Tongue (tissue), 2 donors: ENCODE results near the gene ZNF334. TPM values are rescaled to one million over a fixed set of nuclear protein-coding genes. Genes with fewer than 3 reads are reported as not detected.
A peak's percentile ranks its signal among the peaks of the same experiment; 100 is the strongest.

Experiments
- DNase-seq: peaks from one replicate; pipeline ENCODE4 v3.0.0-alpha.2; 2015
- total RNA-seq: library from RNA; depleted of rRNA; stranded (reverse); fragments of >200 nt; gene quantifications from one replicate; pipeline ENCODE4 v1.2.3, GENCODE V29; 2014

The ZNF334 gene
- total RNA-seq, 1 donor from 2014 or later = 6.7 TPM

DNA sequence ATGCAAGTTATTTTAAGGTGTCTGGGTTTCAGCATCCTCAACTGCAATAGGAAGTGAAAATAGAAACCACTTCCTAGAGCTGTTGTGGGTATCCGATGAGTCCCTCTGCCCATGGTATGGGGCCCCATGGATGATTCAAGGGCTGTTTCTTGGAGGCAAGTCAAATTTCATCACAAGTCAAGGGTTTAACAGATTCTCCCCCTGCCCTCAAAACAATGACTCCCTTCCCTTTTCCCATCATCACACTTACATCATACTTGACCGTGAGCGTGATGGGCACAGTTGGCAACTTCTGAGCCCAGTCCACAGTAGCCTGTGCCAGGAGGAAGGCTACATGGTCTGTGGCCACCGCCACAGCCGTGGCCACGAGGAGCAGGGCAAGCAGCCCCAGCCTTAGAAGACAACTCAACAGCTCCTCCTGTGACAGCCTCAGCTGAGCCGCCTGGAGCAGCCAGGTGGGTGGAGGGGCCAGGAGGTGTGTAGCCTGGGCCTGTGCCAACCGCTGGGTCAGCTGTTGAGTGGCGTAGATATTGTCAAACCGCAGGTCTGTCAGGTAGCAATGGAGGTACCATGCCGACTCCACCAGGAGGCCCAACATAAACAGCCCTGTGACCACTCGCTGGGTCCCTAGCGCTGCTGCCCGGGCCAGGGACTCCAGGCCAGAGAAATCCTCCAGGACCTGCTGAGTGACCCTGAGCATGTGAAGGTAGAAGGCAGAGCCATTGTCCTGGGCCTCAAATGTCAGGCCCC lies 31.9 kb upstream of the ZNF334 start:
- no peak for DNase-seq

DNA sequence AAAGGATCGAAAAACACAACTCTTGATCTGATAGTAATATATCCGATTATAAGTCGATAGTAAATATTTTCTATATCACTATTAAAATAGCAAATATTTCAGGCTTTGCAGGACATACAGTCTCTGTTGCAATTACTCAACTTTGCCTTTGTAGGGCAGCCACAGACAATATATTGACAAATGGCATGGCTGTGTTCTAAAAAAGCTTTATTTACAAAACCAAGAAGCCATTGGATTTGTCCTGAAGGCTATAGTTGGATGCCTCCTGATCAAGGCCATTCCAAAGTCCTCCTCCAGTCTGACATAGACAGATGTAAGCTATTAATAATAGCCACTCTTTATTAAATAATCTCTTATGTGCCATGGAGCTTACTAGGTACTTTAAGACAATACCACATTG lies 31.2 kb upstream of the ZNF334 start:
- no peak for DNase-seq

DNA sequence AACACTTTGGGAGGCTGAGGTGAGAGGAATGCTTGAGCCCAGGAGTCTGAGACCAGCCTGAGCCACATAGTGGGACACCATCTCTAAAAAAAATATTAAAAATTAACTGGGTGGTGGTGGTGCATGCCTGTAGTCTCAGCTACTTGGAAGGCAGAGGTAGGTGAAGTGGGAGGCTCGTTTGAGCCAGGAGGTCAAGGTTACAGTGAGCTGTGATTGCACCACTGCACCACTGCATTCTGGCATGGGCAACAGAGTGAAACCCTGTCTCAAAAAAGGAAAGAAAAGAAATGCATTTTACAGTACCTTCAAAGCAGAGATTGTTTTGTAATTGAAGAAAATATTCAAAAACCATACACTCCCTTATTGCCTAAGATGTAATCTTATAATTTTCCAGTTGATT lies 30.6 kb upstream of the ZNF334 start:
- DNase-seq = no peak

DNA sequence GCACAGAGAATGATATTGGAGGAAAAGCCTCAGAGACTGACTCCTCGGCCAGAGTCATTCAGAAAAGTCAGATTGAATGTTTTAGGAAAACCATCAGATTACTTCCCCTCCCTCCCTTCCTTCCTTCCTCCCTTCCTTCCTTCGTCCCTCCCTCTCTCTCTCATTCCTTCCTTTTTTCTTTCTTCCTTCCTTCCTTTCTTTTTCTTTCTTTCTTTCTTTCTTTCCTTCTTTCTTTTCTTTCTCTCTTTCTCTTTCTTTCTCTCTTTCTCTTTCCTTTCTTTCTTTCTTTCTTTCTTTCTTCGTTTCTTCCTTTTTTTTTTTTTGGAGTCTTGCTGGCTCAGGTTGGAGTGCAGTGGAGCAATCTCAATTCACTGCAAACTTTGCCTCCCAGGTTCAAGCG lies 29.7 kb upstream of the ZNF334 start:
- DNase-seq = no peak

DNA sequence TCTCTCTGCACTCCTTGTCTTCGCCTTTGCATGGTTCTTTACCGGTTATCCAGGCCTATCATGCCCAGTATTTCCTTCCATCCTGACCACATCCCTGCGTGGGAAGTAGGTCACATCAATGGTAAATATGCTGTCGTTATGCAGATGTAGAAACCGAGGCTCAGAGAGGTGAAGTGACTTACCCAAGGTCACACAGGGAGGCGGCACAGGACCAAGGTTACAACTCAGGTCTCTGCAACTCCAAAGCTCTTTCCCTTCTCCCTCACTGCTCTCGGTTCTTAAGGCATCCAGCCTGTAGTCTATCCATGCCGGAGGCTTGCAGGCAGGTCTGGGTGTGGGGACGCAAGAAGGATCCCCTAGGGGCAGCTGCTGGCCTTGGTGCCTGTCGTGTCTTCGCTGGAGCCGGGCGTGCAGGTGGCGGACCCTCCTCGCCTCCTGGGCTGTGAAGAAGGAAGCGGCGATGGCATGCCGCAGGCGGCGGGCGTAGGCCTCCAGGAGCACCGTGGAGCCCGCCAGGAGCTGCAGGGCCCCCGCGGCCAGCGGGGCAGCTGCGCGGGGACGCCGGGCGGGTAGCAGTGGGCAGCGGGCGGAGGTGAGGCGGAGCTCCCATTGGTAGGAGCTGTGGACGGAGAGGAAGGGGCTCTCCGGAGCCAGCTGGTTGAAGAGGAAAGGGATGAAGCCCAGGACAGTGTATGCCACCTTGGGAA lies 28.0 kb upstream of the ZNF334 start:
- DNase-seq = no peak

DNA sequence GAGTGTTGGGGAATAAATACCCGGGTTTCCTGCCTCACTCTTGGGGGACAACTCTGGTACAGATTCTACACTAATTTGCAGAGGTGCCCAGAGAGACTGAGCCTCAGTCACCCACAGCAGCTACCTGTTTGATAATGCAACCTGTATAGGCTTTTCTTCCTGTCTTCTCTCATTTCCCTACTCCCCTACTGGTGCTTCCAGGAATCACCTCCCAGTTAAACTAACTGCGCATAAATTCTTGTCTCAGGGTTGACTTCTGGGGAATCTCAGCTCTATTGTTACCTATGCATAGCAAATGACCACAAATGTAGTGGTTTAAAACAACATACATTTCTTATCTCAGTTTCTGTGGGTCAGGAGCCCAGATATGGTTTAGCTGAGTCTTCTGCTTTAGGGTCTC lies 25.8 kb upstream of the ZNF334 start:
- DNase-seq = no peak

DNA sequence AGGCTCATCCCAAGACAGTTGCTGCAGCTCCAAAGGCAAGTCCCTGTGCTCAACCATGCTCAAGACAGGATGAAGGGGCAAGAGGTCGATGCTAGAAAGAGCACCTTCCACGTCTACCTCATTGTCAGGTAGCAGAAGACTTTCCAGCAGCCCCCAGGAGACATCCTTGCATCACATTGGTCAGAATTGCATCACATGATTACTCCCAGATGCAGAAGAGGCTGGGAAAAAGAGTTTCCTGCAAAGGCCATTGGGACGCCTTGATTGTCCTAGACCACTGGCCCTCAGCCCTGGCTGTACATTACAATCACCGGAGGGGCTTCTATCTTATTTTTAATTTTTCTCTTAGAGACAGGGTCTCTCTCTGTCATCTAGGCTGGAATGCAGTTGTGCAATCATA lies 17.3 kb upstream of the ZNF334 start:
- DNase-seq = no peak

DNA sequence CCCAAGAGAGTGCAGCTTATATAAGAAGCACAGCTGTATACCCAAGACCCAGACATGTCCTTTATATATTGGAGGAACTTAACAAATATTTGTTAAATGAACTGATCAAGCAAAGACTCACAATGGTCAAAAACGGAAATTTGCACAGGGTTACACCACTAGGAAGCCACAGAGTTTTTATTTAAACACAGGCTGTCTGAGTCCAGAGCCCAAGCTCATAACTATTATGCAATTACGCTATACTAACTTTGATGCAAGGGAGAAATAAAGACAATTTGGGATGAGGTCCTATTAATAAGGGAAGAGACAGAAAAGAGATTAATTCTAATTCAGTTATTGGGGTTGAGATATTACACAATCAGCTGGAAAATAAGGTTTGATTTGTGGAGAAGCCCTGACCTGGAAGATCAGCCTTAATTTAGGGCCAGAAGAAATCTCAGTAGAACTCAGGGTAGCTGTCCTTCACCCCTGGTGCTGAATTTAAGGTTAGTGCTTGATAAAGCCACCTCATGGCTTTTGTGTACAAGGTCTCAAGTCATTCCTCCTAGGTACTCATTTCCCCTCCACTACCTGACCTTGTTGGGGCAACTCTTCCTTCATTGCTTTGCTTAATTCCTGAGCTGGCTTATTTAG lies 10.5 kb upstream of the ZNF334 start:
- peak; percentile 36 for DNase-seq

DNA sequence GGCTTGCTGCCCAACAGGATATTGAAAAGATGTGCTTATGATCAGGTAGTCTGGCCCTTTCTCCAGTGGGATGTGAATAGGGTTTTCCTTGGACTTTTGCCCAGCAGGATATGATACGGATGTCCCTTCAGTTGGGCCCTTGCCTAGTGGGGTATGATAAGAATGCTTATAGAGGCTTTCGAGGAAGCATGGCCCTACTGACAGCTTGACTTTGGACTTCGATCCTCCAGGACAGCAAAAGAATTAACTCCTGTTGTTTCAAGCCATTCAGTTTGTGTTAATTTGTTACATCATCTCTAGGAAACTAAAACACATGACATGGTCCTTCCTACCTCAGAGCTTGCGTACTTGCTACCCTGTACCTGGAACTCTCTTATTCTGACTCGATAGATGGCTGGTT lies 9.7 kb upstream of the ZNF334 start:
- no peak for DNase-seq

DNA sequence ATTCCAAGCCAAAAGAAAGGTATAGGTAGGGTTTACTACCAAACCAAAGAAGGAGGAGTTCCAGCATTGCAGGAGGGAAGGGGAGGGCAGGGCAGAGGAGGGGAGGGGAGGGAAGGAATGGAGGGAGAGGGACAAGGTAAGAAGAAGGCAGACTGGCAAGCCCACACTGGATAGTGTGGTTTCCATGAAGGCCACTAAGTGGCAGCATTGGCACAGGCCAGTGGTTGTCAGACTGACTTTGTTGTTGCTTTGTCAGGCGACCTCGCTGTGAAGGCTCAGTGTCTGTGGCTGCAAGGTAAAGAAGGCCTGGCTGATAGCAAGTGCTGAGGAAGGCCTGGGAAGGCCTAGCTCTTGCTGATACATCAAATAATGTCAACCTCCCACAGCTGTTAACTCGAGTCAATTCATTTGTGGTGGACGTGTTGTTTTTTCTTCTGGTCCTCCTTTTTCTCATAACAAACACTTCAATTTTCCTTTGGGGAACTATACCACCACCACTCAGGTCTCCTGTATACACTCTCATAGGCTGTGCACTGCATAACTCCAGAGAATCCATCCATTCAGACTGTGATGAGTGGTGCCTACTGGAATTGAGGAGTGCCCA lies 7.7 kb upstream of the ZNF334 start:
- DNase-seq = peak; percentile 36

DNA sequence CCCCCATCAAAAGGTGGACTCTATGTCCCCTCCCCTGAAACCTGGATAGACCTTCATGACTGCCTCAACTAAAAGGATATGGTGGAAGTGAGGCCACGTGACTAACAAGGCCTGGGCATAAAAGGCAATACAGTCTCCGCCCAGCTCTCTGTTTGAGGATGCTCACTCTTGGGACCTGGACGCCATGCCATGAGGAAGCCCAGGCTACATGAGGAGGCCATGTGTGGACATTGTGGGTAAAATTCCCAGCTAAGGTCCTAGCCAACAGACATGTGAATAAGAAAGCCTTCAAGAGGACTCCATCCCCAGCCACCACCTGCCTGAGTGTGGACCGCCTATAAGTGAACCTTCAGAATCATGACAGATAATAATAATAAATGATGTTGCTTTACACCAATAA lies 7.2 kb upstream of the ZNF334 start:
- DNase-seq = no peak

DNA sequence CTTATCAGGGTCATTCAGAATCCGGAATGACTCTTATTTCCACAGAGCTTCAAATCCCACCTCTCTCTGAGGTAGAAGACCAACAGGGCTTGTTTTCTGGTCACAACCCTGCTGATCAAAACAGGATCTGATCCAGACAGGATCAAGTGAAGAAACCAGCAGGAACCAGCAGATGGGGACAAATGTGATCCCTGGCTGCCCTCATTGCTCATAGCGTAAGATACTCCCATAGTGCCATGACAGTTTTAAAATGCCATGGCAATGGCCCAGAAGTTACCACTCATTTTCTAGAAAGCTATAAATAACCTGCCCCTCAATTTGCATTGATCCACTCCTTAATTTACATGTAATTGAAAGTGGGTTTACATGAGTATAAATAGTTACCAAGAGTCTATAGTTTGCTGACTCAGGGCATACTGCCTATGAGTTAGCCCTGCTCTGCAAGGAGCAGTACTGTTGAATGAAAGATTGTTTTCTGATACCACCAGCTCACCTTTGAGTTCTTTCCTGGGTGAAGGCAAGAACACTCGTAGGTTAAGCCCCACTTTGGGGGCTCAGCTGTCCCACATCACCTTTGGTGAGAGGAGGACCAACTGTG lies 6.2 kb upstream of the ZNF334 start:
- DNase-seq = no peak

DNA sequence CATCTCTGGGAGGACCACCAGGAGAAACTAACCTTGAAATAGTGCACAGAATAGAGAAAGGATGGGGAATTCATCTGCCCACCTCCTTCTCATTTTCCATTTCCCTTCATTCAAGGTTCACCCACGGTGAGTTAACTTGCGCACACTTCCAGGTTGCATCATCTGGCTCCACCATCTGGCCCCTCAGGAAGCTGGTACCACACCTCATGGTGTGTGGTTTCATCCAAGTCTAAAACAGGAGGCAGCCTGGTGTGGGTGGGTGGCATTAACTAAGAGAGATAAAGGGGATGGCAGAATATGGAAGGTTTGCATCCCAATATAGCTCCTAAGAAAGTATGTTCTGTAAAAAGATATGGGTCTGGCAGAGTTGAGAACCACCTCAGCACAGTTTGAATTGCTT lies 3.8 kb downstream of the ZNF334 start:
- DNase-seq = no peak

DNA sequence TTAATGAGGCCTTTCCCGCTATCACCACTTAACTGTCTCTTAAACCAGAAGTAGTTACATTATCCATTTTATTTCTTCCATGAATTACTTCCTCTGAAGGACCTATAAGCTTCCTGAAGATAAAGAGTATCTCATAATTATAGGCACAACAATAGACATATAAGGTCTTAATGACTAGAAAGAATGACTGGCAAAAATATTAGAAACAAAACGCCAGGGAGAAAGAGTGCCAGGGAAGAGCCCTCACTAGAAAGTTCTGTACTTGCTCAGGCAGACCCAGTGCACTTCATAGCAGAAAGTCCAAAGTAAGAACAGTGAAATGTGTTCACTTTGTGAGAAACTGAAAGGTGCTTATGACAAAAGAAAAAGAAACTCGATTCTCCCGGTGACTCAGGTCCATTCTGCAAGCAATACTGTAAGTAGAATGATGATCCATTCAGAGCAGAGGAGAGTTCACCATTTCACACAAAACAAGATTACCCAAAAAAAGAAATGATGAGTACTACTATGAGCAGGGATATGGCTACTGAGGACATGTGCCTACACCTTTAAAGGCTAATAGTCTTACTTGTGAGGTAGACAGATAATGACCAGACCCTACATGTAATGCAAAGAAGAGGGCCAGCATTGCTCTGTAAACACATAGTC lies 5.5 kb downstream of the ZNF334 start:
- no peak for DNase-seq

DNA sequence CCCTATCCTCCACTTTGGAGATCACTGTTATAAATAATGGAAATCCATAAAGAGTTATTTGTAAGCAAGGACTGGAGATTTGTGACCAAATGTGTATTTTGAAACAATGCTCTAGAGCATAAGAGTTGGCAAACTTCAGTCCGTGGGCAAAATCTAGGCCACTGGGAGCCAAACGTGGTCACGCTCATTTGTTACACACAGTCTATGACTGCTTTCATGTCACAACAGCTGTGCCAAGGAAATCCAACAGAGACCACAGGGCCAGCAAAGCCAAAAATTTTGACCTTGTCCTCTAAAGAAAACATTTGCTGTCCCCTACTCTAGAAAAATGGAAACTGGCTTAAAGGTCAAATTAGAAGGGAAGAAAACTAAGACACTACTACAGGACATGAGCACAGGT lies 7.9 kb downstream of the ZNF334 start:
- peak; percentile 46 for DNase-seq

DNA sequence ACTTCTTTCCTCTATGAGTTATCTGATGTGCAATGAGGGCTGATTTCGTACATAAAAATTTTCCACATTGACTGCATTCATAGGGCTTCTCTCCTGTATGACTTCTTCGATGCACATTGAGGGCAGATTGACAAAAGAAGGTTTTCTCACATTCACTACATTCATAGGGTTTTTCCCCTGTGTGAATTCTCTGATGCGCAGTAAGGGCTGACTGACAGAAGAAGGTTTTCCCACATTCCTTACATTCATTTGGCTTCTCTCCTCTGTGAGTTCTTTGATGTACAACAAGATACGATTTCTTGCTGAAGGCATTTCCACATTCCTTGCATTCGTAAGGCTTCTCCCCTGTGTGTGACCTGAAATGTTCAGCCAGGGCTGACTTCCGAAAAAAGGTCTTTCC lies 11.4 kb downstream of the ZNF334 start:
- DNase-seq = no peak

DNA sequence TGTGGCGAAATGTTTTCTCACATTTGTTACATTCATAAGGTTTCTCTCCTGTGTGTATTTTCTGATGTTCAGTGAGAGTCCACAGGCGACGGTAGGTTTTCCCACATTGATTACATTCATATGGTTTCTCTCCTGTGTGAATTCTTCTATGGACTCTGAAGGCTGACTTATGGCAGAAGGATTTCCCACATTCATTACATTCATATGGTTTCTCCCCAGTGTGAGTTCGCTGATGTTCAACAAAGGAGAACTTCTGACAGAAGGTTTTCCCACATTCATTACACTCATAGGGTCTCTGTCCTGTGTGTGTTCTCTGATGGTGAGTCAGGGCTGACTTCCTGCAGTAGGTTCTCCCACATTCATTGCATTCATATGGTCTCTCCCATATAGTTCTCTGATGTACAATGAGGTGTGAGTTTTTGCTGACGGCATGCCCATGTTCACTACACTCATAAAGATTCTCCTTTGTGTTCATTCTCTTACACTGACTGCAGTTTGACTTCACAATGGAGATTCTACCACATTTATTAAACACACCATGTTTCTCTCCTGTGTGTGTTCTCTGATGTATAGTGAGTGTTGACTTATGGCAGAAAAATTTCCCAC lies 11.9 kb downstream of the ZNF334 start:
- no peak for DNase-seq

DNA sequence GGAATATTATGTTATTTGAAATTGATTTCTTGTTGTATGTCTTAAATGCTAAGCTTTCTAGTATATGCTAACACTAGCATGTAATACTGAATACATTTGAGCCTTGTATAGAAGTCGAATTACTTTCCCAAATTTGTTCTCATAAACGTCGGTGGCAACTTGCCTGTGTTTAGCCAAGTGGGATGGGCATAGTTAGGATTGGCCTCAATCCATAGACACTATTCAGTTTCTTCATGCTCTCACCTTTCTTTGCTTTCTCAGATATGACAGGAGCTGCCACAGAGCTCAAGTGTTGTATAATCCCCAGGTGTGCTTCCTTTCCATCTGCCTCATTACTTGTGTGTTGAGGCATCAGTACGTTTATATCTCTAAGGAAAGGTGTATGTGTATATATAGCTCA lies 19.3 kb downstream of the ZNF334 start:
- DNase-seq = no peak

DNA sequence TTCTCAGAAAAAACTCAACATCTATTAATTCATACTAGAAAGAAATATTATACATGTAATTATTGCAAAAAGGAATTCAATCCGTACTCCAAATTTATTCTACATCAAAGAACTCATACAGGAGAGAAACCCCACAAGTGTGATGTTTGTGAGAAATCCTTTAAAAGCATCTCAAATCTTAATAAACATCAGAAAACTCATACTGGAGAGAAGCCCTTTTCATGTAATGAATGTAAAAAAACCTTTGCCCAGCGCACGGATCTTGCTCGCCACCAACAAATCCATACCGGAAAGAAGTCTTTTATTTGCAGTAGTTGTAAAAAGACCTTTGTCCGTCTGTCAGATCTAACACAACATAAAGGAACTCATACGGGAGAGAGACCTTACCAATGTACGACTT lies 22.0 kb downstream of the ZNF334 start:
- no peak for DNase-seq

DNA sequence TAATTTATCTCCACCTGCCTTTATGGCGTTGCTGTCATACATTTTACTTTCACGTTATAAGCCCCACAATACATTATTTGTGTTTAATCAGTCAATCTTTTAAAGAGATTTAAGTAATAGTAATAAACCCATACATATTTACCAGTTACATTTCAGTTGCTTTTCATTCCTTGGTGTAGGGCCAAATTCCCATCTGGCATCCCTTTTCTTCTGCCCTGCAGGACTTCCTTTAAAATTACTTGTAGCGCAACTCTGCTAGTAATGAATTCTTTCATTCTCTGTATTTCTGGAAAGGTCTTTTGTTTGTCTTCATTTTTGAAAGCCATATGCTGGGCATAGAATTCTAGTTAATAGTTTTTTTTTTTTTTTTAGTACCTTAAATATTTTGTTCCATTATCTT lies 24.9 kb downstream of the ZNF334 start:
- peak; percentile 5 for DNase-seq

DNA sequence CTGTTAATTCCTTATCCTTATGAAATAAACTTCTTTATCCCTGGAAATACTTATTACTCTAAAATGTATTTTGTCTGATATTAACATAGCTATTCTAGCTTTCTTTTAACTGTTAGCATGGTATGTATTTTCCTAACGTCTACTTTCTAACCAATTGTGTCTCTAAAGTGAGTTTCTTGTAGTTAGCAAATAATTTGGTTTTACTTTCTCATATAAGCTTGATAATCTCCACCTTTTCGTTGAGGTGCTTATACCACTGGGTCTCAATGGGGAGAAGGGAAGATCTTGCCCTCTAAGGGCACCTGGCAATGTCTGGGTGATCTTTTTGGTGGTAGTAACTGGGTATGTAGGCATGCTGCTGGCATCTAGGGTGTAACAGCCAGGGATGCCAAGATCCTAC lies 25.7 kb downstream of the ZNF334 start:
- DNase-seq = no peak

DNA sequence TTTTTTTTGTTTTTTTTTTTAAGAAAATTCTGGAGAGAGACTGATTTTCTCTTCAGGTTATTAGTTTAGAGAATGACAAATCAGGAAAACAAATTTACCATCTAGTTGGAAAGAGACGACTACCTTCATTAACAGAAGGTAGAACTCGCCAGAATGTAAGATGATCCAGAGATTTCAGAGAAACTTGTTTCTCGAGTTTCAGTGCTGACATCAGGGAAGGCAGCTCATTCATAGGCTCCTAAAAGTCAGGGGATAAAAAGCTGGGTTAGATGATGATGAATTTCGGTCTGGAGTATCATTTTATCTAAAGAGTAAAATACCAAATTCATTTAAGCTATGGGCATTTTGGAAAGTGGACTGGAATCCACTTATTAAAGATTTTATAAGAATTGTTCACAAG lies 27.9 kb downstream of the ZNF334 start:
- DNase-seq = no peak
